Skeletal muscle tissue (tissue), 4 donors: ENCODE data around the gene KIAA1191. TPM values are rescaled to one million over a fixed set of nuclear protein-coding genes. Genes with fewer than 3 reads are reported as not detected.

ENCODE experiments used
- H3K27ac ChIP-seq: one replicate; pipeline ENCODE4 v1.7.0; 2013; ENCODE audit warnings: mild to moderate bottlenecking, low read depth, low read length, inconsistent platforms
- H3K27me3 ChIP-seq, 3 donors: one replicate each; pipeline ENCODE4 v1.7.0; 2013; ENCODE audit warnings: low read length in 3 of 3; ENCODE audit not compliant: control insufficient read depth in 3 of 3, insufficient read depth in 3 of 3
- H3K36me3 ChIP-seq, 3 donors: one replicate each; pipeline ENCODE4 v1.7.0; 2013; ENCODE audit warnings: low read length in 3 of 3; ENCODE audit not compliant: control insufficient read depth in 3 of 3, insufficient read depth in 3 of 3
- H3K4me1 ChIP-seq, 3 donors: one replicate each; pipeline ENCODE4 v1.7.0; 2013; ENCODE audit warnings: low read length in 3 of 3, mild to moderate bottlenecking in 3 of 3; ENCODE audit not compliant: control insufficient read depth in 3 of 3, insufficient read depth in 3 of 3
- H3K4me3 ChIP-seq, 3 donors: one replicate each; pipeline ENCODE4 v1.7.0; 2013; ENCODE audit warnings: low read length in 3 of 3
- H3K9ac ChIP-seq, 3 donors: one replicate each; pipeline ENCODE4 v1.7.0; 2013; ENCODE audit warnings: low read length in 3 of 3, mild to moderate bottlenecking in 3 of 3, moderate library complexity in 2 of 3, low read depth in 1 of 3
- H3K9me3 ChIP-seq, 3 donors: one replicate each; pipeline ENCODE4 v1.7.0; 2013; ENCODE audit warnings: low read length in 3 of 3; ENCODE audit not compliant: control insufficient read depth in 3 of 3
- total RNA-seq: library from RNA; depleted of rRNA; stranded (reverse); fragments of >200 nt; gene quantifications from one replicate; pipeline ENCODE4 v1.2.3, GENCODE V29; 2014
- donor health status: Osteomylitis.

KIAA1191 gene
- total RNA-seq, 1 donor from 2014 or later: 28.7 TPM

- peak overlapping the region; percentile 68 for H3K27ac ChIP-seq
- H3K4me3 ChIP-seq: peak overlapping the region; percentile 86 to 88 (median 87)
- peak overlapping the region; percentile 76 to 91 (median 81) for H3K9ac ChIP-seq
- peaks cover 7 to 10% (median 10%) of the 10 kb centered on the region in 3 donors for H3K36me3 ChIP-seq
- H3K4me1 ChIP-seq: peaks cover 33 to 56% (median 53%) of the 10 kb centered on the region in 3 donors
- no peaks in the 10 kb centered on the region for H3K27me3 ChIP-seq
- H3K9me3 ChIP-seq: no peaks in the 10 kb centered on the region
Observed at GRCh38 chr5:176366232-176366894, 4.8 kb upstream of the KIAA1191 start.

GRCh38 chr5:176365351-176366231 is 4.0 kb upstream of the KIAA1191 start, which contains the start of gene ARL10:
ARL10 (plus strand) TSS chr5:176365487; CDS start chr5:176365564, 77 bp downstream.
- H3K27ac ChIP-seq: peak within 1 kb of the TSS; percentile 68
- no peaks in the 10 kb centered on the region for H3K9me3 ChIP-seq
- H3K9ac ChIP-seq: peak within 1 kb of the TSS; percentile 81 to 91 (median 87)
- peaks cover 30 to 49% (median 46%) of the 10 kb centered on the region in 3 donors for H3K4me1 ChIP-seq
- no peaks in the 10 kb centered on the region for H3K27me3 ChIP-seq
- H3K36me3 ChIP-seq: peaks cover 7 to 12% (median 10%) of the 10 kb centered on the region in 3 donors
- peak within 1 kb of the TSS; percentile 86 to 88 (median 87) for H3K4me3 ChIP-seq

GRCh38 chr5:176364765-176365350 is 3.3 kb upstream of the KIAA1191 start:
- peaks cover 7 to 12% (median 10%) of the 10 kb centered on the region in 3 donors for H3K36me3 ChIP-seq
- H3K4me1 ChIP-seq: peaks cover 23 to 43% (median 41%) of the 10 kb centered on the region in 3 donors
- peak overlapping the region; percentile 81 to 91 (median 87) for H3K9ac ChIP-seq
- peak overlapping the region; percentile 68 for H3K27ac ChIP-seq
- H3K27me3 ChIP-seq: no peaks in the 10 kb centered on the region
- no peaks in the 10 kb centered on the region for H3K9me3 ChIP-seq
- H3K4me3 ChIP-seq: peak overlapping the region; percentile 86 to 88 (median 87)

- peak overlapping the region; percentile 90 to 96 (median 96) for H3K4me3 ChIP-seq
- H3K27me3 ChIP-seq: no peaks in the 10 kb centered on the region
- H3K9ac ChIP-seq: peak overlapping the region; percentile 91 to 98 (median 97)
- peak overlapping the region; percentile 90 for H3K27ac ChIP-seq
- H3K36me3 ChIP-seq: peaks cover 2 to 17% (median 9%) of the 10 kb centered on the region in 3 donors
- no peaks in the 10 kb centered on the region for H3K9me3 ChIP-seq
- H3K4me1 ChIP-seq: peaks cover 16 to 32% (median 27%) of the 10 kb centered on the region in 3 donors
Observed at GRCh38 chr5:176362233-176362490, 598 bp upstream of the KIAA1191 start.

- H3K9ac ChIP-seq: peak overlapping the region; percentile 91 to 98 (median 97)
- peak overlapping the region; percentile 90 for H3K27ac ChIP-seq
- peak overlapping the region; percentile 90 to 96 (median 96) for H3K4me3 ChIP-seq
- peaks cover 15 to 30% (median 20%) of the 10 kb centered on the region in 3 donors for H3K4me1 ChIP-seq
- no peaks in the 10 kb centered on the region for H3K27me3 ChIP-seq
- no peaks in the 10 kb centered on the region for H3K9me3 ChIP-seq
- H3K36me3 ChIP-seq: peaks cover 6 to 27% (median 19%) of the 10 kb centered on the region in 3 donors
Observed at GRCh38 chr5:176360894-176361436, 599 bp downstream of the KIAA1191 start.

GRCh38 chr5:176359658-176360057 is 1.9 kb downstream of the KIAA1191 start:
- Histone ChIP-seq H3K9me3 (no peaks in the 10 kb centered on the region), H3K27me3 (no peaks in the 10 kb centered on the region), H3K36me3 (peaks cover 14 to 37% (median 31%) of the 10 kb centered on the region in 3 donors), H3K27ac (no peak overlapping the region), H3K4me3 (peak overlapping the region in 2 of 3 donors; percentile 0 to 8), H3K9ac (no peak overlapping the region), H3K4me1 (peaks cover 12 to 23% (median 18%) of the 10 kb centered on the region in 3 donors)

- no peak overlapping the region for H3K9ac ChIP-seq
- H3K4me1 ChIP-seq: peaks cover 13 to 23% (median 17%) of the 10 kb centered on the region in 3 donors
- H3K9me3 ChIP-seq: no peaks in the 10 kb centered on the region
- no peak overlapping the region for H3K27ac ChIP-seq
- H3K27me3 ChIP-seq: no peaks in the 10 kb centered on the region
- H3K36me3 ChIP-seq: peaks cover 42 to 68% (median 56%) of the 10 kb centered on the region in 3 donors
- H3K4me3 ChIP-seq: no peak overlapping the region
Observed at GRCh38 chr5:176356179-176356566, 5.4 kb downstream of the KIAA1191 start.

GRCh38 chr5:176355400-176356178 is 6.0 kb downstream of the KIAA1191 start:
- Histone ChIP-seq H3K4me3 (no peak overlapping the region), H3K27me3 (no peaks in the 10 kb centered on the region), H3K9ac (no peak overlapping the region), H3K9me3 (no peaks in the 10 kb centered on the region), H3K27ac (no peak overlapping the region), H3K4me1 (peaks cover 13 to 23% (median 17%) of the 10 kb centered on the region in 3 donors), H3K36me3 (peaks cover 41 to 72% (median 60%) of the 10 kb centered on the region in 3 donors)

- no peaks in the 10 kb centered on the region for H3K27me3 ChIP-seq
- no peak overlapping the region for H3K27ac ChIP-seq
- H3K9ac ChIP-seq: peak overlapping the region in 2 of 3 donors; percentile 46 to 52
- no peaks in the 10 kb centered on the region for H3K9me3 ChIP-seq
- peaks cover 58 to 85% (median 74%) of the 10 kb centered on the region in 3 donors for H3K36me3 ChIP-seq
- H3K4me1 ChIP-seq: peaks cover 8 to 16% (median 15%) of the 10 kb centered on the region in 3 donors
- no peak overlapping the region for H3K4me3 ChIP-seq
Observed at GRCh38 chr5:176353533-176353932, 8.0 kb downstream of the KIAA1191 start.
